GM12892 (cell line): ENCODE measurements around the gene NELFE.
A peak's percentile ranks its signal among the peaks of the same experiment; 100 is the strongest.
"Not testable (repeated sequence)": the region's sequence is repeated elsewhere in the genome, so short reads cannot be mapped to it uniquely, and the experiment has no call there.

ENCODE experiments used
- DNase-seq: peaks from one replicate; pipeline ENCODE4 v3.0.0; 2011; ENCODE audit not compliant: insufficient read length
- FAIRE-seq: peaks from 2 replicates; lab custom pipeline; 2011; peaks lifted over from hg19 to GRCh38; lab: Jason Lieb, UNC
- POLR2A ChIP-seq: IDR thresholded peaks from 2 replicates; pipeline ENCODE4 v1.6.1; 2011; ENCODE audit warnings: low read depth, low read length, control low read depth
- POLR2AphosphoS5 ChIP-seq: IDR thresholded peaks from 2 replicates; pipeline ENCODE4 v1.6.1; 2011; ENCODE audit warnings: low read depth, low read length, control low read depth
- TAF1 ChIP-seq: IDR thresholded peaks from 2 replicates; pipeline ENCODE4 v1.6.1; 2011; ENCODE audit warnings: low read depth, mild to moderate bottlenecking, control low read depth, low read length, borderline replicate concordance

NELFE gene

GRCh38 chr6:31979238-31979898, 20.6 kb upstream of the NELFE start:
- TF ChIP-seq TAF1, result no peak
- no peak for TF ChIP-seq POLR2A
- no peak for TF ChIP-seq POLR2AphosphoS5
- DNase-seq (no peak), FAIRE-seq (no peak)

- FAIRE-seq, result no peak
- TF ChIP-seq TAF1, result no peak
- TF ChIP-seq POLR2A, result no peak
- no peak for TF ChIP-seq POLR2AphosphoS5
- DNase-seq, result no peak
Observed at GRCh38 chr6:31978831-31979230, 20.1 kb upstream of the NELFE start.

GRCh38 chr6:31977816-31978431, 19.2 kb upstream of the NELFE start:
- DNase-seq, result no peak
- no peak for TF ChIP-seq POLR2AphosphoS5
- FAIRE-seq, result no peak

GRCh38 chr6:31976065-31976464, 17.3 kb upstream of the NELFE start:
- DNase-seq, FAIRE-seq: not testable (repeated sequence)

GRCh38 chr6:31972709-31973350, 14.1 kb upstream of the NELFE start:
- FAIRE-seq (no peak), DNase-seq (no peak)
- TF ChIP-seq POLR2AphosphoS5 (no peak), TAF1 (no peak), POLR2A (no peak)

GRCh38 chr6:31971993-31972708, 13.4 kb upstream of the NELFE start, which contains the start of gene DXO:
DXO (minus strand) TSS chr6:31972138; CDS start chr6:31971675, 463 bp downstream.
- DNase-seq (peak; percentile 99), FAIRE-seq (peak; percentile 98)
- TF ChIP-seq TAF1 (no peak), POLR2AphosphoS5 (peak; percentile 55; the same call in 1 of the 2 replicates)

- no peak for TF ChIP-seq TAF1
- TF ChIP-seq POLR2AphosphoS5, result peak; percentile 48; the same call in 1 of the 2 replicates
- DNase-seq (peak; percentile 29), FAIRE-seq (no peak)
Observed at GRCh38 chr6:31971279-31971992, 12.7 kb upstream of the NELFE start.

GRCh38 chr6:31970604-31971271, 12.0 kb upstream of the NELFE start:
- no peak for TF ChIP-seq TAF1
- TF ChIP-seq POLR2AphosphoS5, result no peak; the same call in 1 of the 2 replicates
- TF ChIP-seq POLR2A, result no peak; the same call in 1 of the 2 replicates
- DNase-seq, result no peak
- FAIRE-seq, result no peak

- TF ChIP-seq TAF1 (no peak), POLR2AphosphoS5 (no peak; the same call in 1 of the 2 replicates), POLR2A (peak; percentile 12)
- no peak for DNase-seq
- FAIRE-seq, result no peak
Observed at GRCh38 chr6:31969712-31970603, 11.2 kb upstream of the NELFE start.
